GM12873 (cell line): ENCODE results near the gene JMJD6.

Experiments used
- CTCF ChIP-seq: IDR thresholded peaks from 2 replicates; pipeline ENCODE4 v1.5.1; 2012; ENCODE audit warnings: low read depth, mild to moderate bottlenecking, moderate library complexity, low read length, control low read depth; ENCODE audit not compliant: insufficient read depth; ENCODE audit errors: missing control alignments

Gene JMJD6

GRCh38 chr17:76726231-76726775 is at the start of gene JMJD6:
JMJD6 (minus strand) TSS chr17:76726606; CDS start chr17:76726475, 131 bp downstream.
- TF ChIP-seq CTCF: no peak

- no peak for TF ChIP-seq CTCF
These were observed 48.7 kb upstream of the JMJD6 start for GRCh38 chr17:76775021-76775600.

GRCh38 chr17:76772842-76773525 is 46.6 kb upstream of the JMJD6 start:
- no peak for TF ChIP-seq CTCF

GRCh38 chr17:76758570-76758969 is 32.2 kb upstream of the JMJD6 start:
- no peak for TF ChIP-seq CTCF

- TF ChIP-seq CTCF: no peak
These were observed 30.9 kb upstream of the JMJD6 start for GRCh38 chr17:76757256-76757655.

GRCh38 chr17:76755285-76755684 is 28.9 kb upstream of the JMJD6 start:
- TF ChIP-seq CTCF: no peak

- no peak for TF ChIP-seq CTCF
These were observed 26.9 kb upstream of the JMJD6 start for GRCh38 chr17:76753061-76753961.
